Ovary (tissue), 3 donors: Measurements from ENCODE around the gene CTCFL.

ENCODE experiments used
- CTCF ChIP-seq, 3 donors: fragments of 450-650 bp in 2 of 3; fragments of 200-600 bp in 1 of 3; IDR thresholded peaks; one replicate each; pipeline versions ENCODE4 v1.5.1 to v1.8.0; 2016 to 2022; ENCODE audit warnings: antibody characterized with exemption in 3 of 3, mild to moderate bottlenecking in 1 of 3
- EP300 ChIP-seq: sonication (generic); formaldehyde crosslinking; IDR thresholded peaks from one replicate; pipeline ENCODE4 v1.6.1; 2017; ENCODE audit warnings: antibody characterized with exemption
- POLR2A ChIP-seq: fragments of 450-650 bp; IDR thresholded peaks from one replicate; pipeline ENCODE4 v1.6.1; 2017; ENCODE audit warnings: antibody characterized with exemption, mild to moderate bottlenecking, moderate library complexity
- donor health status: DM: no; HTN: no; CAD: no.

GRCh38 chr20:57570145-57570850 lies 45.4 kb upstream of the CTCFL start:
- TF ChIP-seq CTCF (IDR thresholded peaks at IDR 0.05) (no peak), EP300 (no peak), POLR2A (no peak)
